HG02588 (cell line): ENCODE data around the gene TGIF1.

ENCODE experiments used
- ATAC-seq: cut with Tn5 transposase; IDR thresholded peaks from one replicate; pipeline ENCODE4 v1.9.1; 2021; ENCODE audit warnings: mild to moderate bottlenecking, moderate library complexity; ENCODE audit not compliant: unreplicated experiment

TGIF1 gene

GRCh38 chr18:3429121-3429520 lies 20.9 kb upstream of the TGIF1 start:
- no peak for ATAC-seq

- no peak for ATAC-seq
These were observed 15.3 kb upstream of the TGIF1 start for GRCh38 chr18:3434685-3435084.

GRCh38 chr18:3440341-3440740 lies 9.6 kb upstream of the TGIF1 start:
- ATAC-seq: no peak

- ATAC-seq: no peak
These were observed 8.7 kb upstream of the TGIF1 start for GRCh38 chr18:3441290-3441689.

GRCh38 chr18:3442919-3443318 lies 7.1 kb upstream of the TGIF1 start:
- no peak for ATAC-seq

GRCh38 chr18:3444296-3444695 lies 5.7 kb upstream of the TGIF1 start:
- no peak for ATAC-seq

GRCh38 chr18:3444954-3445353 lies 5.0 kb upstream of the TGIF1 start:
- no peak for ATAC-seq

- no peak for ATAC-seq
These were observed 2.7 kb upstream of the TGIF1 start for GRCh38 chr18:3447068-3447894.

- ATAC-seq: peak; percentile 65
These were observed 1.8 kb upstream of the TGIF1 start for GRCh38 chr18:3447895-3448837.

- peak; percentile 43 for ATAC-seq
These were observed 997 bp upstream of the TGIF1 start for GRCh38 chr18:3448838-3449511.

- ATAC-seq: peak; percentile 1
These were observed 410 bp upstream of the TGIF1 start for GRCh38 chr18:3449512-3450011.

GRCh38 chr18:3450799-3451182 lies 819 bp downstream of the TGIF1 start:
- ATAC-seq: no peak

- ATAC-seq: no peak
These were observed 1.4 kb downstream of the TGIF1 start for GRCh38 chr18:3451183-3451988.

- no peak for ATAC-seq
These were observed 2.2 kb downstream of the TGIF1 start for GRCh38 chr18:3451989-3452749.

- no peak for ATAC-seq
These were observed 3.0 kb downstream of the TGIF1 start for GRCh38 chr18:3452750-3453539.

- no peak for ATAC-seq
These were observed 3.8 kb downstream of the TGIF1 start for GRCh38 chr18:3453540-3454364.

GRCh38 chr18:3454365-3455089 lies 4.6 kb downstream of the TGIF1 start:
- no peak for ATAC-seq
